Activated T-helper 9 cell treated with anti-CD3 and anti-CD28 coated beads, Interleukin-2, amount 50 U/mL, for 16 hours (primary cell): ENCODE results near the gene ZCCHC7.

ENCODE experiments used
- DNase-seq: peaks from one replicate; pipeline ENCODE4 v3.0.0-alpha.2; 2020; ENCODE audit warnings: low read depth

Gene ZCCHC7

GRCh38 chr9:37336150-37336549 is 215.8 kb downstream of the ZCCHC7 start:
- no peak for DNase-seq

GRCh38 chr9:37337301-37337890 is 217.0 kb downstream of the ZCCHC7 start:
- no peak for DNase-seq

GRCh38 chr9:37338218-37338617 is 217.8 kb downstream of the ZCCHC7 start:
- no peak for DNase-seq

- DNase-seq: no peak
Measured at GRCh38 chr9:37339923-37340322, 219.5 kb downstream of the ZCCHC7 start.

GRCh38 chr9:37340961-37341360 is 220.6 kb downstream of the ZCCHC7 start:
- DNase-seq: no peak

- DNase-seq: no peak
Measured at GRCh38 chr9:37341704-37342103, 221.3 kb downstream of the ZCCHC7 start.

- no peak for DNase-seq
Measured at GRCh38 chr9:37342493-37342892, 222.1 kb downstream of the ZCCHC7 start.

- DNase-seq: no peak
Measured at GRCh38 chr9:37342895-37343294, 222.5 kb downstream of the ZCCHC7 start.

GRCh38 chr9:37343724-37344123 is 223.3 kb downstream of the ZCCHC7 start:
- no peak for DNase-seq

GRCh38 chr9:37345038-37345437 is 224.7 kb downstream of the ZCCHC7 start:
- no peak for DNase-seq

GRCh38 chr9:37348917-37349316 is 228.5 kb downstream of the ZCCHC7 start:
- DNase-seq: no peak

- no peak for DNase-seq
Measured at GRCh38 chr9:37350486-37351190, 230.3 kb downstream of the ZCCHC7 start.

- DNase-seq: no peak
Measured at GRCh38 chr9:37353791-37354190, 233.4 kb downstream of the ZCCHC7 start.

- no peak for DNase-seq
Measured at GRCh38 chr9:37362430-37362829, 242.1 kb downstream of the ZCCHC7 start.

- DNase-seq: no peak
Measured at GRCh38 chr9:37363124-37363523, 242.8 kb downstream of the ZCCHC7 start.

- DNase-seq: no peak
Measured at GRCh38 chr9:37364136-37364535, 243.8 kb downstream of the ZCCHC7 start.

- no peak for DNase-seq
Measured at GRCh38 chr9:37364751-37365360, 244.5 kb downstream of the ZCCHC7 start.

GRCh38 chr9:37369671-37370070 is 249.3 kb downstream of the ZCCHC7 start:
- no peak for DNase-seq

- no peak for DNase-seq
Measured at GRCh38 chr9:37370282-37370681, 249.9 kb downstream of the ZCCHC7 start.

- no peak for DNase-seq
Measured at GRCh38 chr9:37370968-37371563, 250.7 kb downstream of the ZCCHC7 start.

- no peak for DNase-seq
Measured at GRCh38 chr9:37371565-37372464, 251.4 kb downstream of the ZCCHC7 start.

GRCh38 chr9:37372839-37373238 is 252.5 kb downstream of the ZCCHC7 start:
- no peak for DNase-seq
